HG03103 (cell line): ENCODE results near the gene STRA6.

Experiments
- ATAC-seq: cut with Tn5 transposase; IDR thresholded peaks from one replicate; pipeline ENCODE4 v1.9.1; 2021; ENCODE audit warnings: low read depth; ENCODE audit not compliant: unreplicated experiment

STRA6 gene

DNA sequence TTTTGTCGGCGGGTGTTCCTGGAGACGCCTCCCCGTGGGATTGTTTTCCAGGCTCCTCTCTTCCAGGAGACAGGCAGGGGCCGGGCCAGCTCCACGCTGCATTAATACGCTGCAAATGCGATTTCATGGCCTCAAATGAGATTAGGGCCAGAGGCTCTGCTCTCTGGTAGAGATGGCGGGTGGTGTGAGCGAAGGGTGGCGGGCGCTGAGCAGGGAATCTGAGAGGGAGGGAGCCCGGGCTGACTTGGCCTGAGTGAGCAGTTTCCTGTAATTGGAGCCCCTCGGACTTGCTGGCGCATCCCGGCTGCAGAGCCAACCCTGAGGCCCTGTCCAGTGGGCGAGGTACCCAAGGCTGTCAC lies 26.1 kb upstream of the STRA6 start:
- no peak for ATAC-seq

DNA sequence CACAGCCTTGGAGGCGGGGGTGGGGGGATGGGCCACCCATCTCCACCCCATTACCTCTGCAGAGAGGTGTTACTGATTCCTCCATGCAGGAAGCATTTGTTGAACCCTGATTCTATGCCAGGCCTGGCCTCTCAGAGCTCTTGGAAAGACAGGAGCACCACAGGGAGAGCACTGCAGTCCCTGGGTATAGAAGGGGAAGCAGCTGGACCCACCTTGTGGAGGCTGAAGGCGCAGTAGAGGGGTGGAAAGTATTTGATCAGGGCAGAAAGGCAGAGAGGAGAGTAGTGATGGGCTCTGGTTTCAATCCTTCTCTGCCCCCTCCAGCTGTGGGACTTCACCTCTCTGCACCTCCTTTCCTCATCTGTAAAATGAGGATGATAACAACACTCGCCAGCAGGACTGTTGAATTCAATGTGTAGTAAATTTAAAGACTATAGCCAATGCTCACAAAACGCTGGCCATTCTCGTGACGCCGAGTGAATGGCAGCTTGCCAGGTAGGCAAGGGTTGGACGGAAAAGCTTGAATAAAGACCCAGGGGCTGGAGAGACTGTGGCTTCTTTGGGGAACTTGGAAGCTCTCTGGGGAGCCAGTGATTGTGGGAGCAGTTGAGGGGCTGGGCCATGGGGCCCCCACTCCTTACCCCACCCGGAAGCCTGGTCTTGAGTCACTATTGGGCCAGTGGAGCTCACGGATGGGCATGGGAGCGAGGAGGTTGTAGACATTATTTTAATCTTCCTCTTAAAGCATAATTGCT lies 25.6 kb upstream of the STRA6 start:
- ATAC-seq: no peak

DNA sequence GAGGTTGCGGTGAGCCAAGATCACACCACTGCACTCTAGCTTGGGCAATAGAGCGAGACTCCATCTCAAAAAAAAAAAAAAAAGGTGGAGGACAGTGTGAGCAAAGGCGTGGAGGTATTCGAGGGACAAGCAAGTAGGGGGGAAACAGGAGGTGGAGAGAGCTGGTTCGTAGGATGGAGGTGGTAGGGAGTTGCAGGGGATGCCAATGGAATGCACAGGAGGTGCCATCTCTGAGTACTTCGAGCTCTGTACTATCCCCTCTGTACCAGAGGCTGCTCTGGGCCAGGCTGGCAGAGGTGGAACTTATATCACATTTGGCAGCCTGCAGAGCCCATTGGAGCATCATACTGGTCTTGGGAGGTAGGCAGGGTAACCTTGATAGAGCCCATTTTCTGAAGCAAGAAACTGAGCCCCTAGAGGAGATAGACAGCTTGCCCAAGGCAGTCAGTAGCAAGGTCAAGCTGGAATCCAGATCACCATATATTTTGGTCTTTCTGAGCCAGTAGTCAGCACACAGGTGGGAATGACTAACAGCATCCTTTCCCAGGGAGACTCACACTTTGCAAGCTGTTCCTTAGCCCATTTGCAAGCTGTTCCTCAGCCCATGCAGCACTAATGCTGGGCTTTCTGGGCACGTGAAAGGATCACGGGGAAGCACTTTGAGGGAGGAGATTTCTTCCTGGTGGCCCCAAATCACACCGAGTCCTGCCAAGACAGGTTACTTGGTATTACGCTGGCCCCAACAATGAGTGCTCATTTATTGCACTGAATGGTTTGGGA lies 24.4 kb upstream of the STRA6 start:
- no peak for ATAC-seq

DNA sequence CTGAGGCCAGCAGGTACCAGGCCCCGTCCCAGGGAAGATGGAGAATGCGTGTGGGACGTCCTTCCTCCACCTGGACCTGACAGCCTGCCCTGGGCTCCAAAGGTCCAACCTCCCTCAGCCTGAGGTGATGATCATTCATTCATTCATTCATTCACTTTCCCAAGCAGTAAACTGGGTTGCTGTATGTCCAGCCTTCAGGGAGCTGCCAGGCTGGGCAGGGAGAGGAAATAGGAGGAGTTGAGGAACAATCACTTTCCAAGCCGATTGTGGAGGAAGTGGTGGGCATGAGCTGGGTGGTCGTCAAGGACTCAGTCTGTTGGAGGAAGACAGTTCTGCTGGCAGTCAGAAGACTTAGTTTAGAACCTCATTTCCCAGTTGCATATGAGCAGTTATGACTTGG lies 23.3 kb upstream of the STRA6 start:
- no peak for ATAC-seq

DNA sequence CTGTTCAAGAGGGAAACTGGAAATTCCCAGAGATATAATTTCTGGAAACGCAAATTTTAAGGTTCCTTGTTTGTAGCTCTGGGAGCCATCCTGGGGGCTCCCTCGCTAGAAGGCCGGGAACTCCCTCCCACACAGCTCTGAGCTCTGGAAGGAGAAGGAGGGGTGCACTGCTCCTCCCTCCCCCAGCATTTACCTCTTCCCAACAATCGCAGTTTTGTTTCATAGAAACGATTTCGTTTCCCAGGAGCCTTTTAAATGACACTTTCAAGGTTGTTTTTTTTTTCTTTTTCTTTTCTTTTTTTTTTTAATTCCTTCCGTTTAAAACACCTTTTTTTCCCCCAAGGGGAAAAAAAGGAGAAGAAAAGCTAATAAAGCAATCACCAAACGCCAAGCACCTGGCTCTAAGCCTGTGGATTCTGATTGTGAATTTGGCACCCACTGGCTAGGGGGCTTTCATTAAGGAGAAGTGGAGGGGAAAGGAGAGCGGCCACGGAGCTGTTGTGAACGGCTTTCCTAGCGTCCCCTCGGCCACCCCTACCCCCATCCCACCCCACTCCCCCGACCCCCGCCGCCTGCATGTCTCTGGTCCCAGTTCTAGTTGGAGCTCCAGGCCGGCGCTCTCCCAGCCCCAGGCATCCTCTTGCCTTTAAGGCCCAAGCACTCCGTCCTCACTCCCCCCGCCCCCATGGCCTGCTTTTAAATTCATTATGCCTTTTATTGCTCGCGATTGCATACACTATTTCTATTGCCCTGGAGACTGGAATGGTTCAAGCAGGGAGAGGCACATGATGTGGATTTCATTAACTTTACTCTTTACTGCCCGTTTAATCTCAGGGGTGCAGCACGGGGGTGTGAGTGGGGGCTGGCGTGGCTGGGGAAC lies 19.9 kb upstream of the STRA6 start:
- ATAC-seq: no peak

DNA sequence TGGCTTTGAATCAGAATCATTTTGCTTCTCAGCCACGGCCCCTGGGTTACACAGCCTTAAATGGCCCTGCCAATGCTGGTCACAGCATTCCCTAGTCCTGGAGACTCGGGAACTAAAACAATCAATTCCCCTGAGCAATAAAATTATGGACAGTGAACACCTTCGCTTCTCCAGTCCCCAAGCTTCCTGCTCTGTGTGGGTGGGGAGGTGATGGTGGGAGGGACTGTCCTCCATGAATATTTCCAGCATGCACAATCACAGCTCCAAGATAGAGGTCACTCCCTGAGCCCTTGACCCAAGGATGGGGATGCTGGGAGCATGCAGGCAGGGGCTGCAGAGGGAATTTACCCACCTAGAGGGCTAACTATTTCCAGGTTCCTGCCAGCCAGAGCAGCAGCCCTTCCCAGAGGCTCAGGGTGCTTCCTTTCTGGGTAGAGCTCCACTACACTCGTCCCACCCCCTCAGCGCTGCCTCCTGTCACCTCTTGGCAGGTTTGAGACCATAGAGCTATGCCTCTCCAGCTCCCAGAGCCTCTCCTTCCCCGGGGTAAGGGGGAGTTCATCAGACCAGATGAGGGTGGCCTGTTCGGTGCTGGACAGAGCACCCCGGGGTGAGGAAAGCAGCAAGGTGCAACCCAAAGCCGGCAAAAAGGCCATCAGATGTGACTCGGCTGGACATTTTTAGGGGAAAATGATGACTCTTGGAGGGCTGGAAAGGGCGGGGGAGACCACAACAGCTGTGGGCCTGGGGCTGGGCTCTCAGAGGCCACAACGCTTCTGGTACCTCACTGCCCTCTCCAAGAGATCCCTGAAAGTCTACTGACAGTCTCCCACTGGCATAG lies 19.0 kb upstream of the STRA6 start:
- no peak for ATAC-seq

DNA sequence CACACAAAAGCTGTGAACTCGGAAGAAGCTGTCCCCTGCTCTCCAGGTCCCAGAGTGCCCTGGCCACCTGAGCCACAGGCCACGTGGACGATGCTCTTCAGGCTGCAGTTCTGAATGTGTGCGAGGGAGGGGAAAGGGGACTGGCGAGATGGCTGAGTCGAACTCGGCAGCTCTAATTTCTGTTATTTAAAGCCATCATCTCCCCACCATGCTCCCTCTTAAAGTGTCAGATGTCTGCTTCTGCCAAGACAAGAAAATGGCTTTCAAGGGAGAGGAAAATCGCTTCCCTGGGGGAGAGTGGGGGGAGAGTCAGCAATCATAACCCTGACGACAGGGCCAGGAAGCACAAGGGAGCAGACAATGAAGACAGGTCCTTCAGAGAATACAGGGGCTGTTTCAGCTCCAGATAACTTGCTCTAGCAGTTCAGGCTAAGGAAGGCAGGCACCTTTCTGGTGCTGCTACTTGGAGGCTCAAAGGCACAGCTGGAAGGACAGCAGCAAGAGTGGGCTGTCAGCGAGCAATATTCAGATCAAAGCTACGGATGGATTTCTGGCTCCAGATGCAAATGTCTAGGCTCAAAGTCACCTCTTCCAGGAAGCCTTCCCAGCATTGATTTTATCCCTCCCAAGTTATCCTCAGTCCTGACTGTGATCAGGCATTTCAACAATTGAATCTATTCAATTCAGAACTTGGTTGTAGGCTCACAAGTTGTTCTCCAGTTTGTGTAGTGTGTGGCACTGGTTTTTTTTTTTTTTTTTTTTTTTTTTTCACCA lies 18.1 kb upstream of the STRA6 start:
- no peak for ATAC-seq

DNA sequence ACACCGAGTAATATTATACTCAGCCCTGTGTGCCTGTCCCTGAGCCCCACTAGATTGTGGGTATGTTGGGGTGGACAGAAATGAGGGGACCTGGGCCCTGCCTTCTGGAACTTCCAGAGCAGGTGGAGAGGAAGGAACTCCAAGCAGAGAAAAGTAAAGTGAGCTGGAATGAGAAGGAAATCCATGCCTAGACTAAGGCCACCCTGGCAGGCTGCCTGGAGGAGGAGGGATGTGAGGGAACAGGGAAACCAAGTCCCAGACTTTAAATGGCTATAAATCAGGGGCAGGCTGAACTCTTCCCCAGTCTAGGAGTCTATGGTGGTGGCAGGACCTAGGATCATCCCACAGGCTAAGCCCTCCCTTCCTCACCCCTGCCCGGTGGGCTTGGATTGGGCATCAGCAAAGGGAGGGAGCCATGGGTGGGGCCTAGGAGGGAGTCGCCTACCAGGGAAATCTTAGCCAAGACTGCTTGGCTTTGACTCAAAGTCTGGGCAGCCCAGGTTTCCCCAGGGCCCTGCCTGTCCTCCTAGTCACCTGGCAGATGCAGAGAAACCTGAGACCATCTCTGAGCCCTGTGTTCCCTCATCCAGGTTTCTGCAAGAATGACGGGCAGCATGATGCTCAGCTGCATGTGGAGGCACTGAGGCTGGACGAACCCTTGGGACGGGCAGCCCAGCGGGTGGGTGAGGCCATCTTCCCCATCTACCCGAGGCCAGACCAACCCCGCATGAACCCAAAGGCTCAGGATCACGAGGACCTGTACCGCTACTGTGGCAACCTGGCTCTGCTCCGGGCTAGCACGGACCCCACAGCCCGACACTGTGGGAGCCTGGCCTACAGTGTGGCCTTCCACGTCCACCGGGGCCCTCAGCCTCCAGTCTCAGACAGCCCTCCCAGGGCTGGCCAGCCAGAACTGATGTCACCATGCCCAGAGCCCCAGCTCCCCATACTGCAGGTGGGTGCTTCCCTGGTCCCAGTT lies 15.6 kb upstream of the STRA6 start:
- ATAC-seq: no peak

DNA sequence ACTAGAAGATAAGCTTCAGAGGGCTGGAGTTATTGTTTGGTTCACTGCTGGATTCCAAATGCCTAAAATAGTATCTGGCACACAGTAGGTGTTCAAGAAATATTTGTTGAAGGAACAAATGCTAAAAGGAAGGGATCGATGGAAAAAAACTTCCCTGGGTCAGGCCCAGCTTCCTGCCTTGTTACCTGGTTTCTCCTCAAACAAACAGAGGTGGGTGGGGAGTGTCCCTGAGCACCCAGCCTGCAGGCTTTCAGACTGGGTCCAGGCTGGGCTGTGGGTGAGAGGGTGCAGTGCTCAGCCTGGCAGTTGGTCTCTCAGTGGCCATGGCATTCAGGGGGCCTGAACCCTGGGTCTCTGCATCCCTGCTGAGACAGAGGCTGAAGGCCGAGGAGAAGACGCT lies 14.4 kb upstream of the STRA6 start:
- ATAC-seq: no peak

DNA sequence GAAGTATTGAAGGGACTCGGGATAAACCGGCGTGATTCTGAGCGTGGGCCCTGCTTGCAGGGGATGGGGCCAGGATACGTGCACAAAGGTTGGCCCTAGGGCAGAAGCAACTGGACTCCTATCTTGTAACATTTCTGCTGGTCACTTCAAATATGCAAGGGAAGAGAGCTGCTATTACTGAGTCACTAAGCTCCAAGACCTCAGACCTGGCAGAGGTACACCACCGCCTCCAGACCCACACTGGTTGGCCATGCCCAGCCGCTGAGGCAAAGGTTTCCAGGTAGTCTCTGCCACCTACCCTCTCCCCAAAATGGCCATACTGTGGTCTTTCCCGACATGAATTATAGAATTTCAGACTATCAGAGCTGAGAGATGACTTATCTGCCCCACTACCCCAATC lies 13.4 kb upstream of the STRA6 start:
- ATAC-seq: no peak

DNA sequence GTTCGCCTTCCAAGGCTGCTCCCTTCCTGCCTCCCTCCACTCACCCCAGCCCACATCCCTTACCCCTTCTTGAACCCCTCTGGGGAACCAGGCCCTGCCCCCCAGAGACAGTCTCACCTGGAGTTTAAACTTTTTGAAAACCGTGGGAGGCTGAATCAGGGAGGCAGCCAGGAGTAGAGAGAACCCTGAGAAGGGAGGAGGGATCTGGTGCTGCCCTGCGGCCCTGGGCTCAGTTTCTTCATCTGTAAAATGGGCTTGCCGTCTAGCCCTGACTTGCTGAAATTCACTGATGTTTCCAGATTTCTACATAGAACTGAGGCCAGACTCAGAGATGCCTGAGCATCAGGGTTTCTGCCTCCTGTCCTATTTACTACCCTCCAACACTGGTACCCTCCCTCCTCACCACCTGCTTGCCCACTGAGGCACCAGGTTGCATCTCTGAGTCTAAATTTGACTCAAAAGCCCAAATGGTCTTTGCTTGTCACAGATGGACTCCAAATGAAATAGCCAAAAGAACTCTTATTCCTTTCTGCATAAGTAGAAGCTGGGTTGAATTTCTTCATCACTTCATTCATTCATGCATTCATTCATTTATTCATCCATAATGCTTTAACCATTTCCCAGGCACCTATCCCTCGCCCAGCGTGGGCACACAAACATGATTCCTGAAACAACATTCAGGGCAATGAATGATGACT lies 11.9 kb upstream of the STRA6 start:
- no peak for ATAC-seq

DNA sequence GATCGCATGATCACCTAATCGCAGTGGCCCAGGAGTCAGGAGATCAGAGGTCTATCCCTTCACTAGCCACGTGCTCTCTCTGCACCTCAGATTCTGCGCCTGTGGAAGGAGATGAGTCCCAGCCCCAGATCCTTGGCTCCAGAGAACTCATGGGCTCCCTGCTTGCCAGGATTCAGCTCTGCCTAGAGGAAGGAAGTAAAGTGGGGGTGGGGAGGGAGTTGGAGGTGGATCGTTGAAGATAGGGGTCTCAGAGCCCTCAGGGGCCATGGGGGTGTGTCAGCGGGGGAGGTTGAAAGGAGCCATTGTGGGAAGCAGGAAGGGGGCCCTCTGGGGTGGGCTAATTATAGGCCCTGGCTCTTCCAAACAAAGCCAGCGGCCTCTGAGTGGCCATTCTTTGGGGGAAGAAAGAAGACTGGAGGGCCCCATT lies 11.3 kb upstream of the STRA6 start:
- ATAC-seq: no peak

DNA sequence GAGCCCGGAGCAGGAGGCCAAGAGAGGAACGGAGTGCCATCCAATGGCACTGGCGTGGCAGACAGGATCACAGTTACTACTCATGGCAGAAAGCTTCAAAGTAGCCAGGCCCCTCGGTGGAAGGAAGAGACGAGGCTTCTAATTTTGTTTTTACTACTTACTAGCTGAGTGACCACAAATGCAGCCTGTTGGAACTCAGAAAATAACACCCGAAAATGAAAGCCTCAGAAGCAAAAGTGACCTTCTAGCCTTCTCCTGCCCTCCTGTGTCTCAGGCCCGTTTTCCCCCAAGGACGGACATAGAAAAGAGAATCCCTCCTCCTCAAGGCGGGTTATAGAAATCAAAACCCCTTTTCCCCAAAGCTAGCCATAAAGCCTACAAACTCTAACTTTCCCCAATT lies 9.9 kb upstream of the STRA6 start:
- ATAC-seq: no peak

DNA sequence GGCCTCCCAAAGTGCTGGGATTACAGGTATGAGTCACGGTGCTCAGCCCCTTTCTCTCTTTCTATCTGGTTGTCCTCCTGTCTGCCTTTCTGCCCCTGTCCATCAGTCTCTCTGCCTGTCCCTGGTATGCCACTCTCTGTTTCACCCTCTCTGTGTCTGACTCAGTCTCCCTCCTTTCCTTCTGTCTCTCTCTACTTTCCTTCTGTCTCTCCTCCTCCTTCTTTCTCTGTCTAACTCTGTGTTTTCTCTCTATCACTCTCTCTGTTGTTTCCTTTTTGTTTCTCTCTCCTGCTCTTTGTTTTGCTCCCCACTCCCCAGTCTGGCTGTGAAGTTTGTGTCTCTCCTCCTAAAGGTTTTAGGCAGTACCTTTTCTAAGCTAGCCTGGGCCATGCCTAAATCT lies 9.1 kb upstream of the STRA6 start:
- no peak for ATAC-seq

DNA sequence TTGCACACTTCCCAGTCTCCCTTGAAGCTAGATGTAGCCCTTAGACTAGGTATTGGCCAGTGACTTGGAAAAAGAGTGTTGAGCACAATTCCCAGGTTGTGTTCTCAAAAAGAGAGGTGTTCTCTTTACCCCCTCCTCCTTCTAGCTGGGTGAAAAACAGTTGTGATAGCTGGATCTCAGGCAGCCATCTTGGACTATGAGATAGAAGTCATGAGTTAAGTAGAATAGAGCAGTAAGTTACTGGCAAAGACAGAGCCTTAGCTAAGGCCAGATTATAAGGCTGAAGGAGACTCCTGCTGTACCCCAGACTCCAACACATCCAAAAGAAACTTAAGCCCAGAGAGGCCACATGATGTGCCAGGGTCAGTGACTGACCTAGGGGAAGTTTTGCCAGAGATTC lies 8.1 kb upstream of the STRA6 start:
- ATAC-seq: no peak

DNA sequence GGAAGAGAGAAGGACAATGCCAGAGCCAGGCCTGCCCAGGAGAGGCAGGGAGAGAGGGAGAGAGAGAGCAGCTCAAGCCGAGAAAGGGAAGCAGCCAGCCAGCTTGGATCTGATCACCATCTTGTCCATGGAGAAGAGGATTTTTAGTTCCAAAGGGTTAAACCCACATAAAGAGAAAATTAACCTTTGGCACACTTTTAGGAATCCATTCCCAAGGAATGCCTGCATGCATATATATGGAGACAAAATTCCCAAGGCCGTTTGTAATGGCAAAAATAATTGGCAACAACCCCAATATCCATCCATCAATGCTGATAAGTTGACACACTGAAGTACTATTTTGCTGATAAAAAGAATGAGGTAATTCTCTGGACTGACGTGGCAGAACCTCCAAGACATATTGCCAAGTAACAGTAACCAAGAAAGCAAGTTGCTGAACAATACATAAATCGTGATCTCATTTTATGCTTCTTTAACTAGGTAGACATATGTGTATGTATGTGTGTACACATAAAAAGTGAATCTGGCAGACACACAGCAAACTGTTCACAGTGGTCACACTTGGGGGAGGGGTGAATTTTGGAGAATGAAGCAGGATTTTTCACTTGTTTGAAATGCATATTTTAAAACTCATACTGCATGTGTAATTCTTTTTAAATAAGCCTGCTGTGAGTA lies 7.5 kb upstream of the STRA6 start:
- no peak for ATAC-seq

DNA sequence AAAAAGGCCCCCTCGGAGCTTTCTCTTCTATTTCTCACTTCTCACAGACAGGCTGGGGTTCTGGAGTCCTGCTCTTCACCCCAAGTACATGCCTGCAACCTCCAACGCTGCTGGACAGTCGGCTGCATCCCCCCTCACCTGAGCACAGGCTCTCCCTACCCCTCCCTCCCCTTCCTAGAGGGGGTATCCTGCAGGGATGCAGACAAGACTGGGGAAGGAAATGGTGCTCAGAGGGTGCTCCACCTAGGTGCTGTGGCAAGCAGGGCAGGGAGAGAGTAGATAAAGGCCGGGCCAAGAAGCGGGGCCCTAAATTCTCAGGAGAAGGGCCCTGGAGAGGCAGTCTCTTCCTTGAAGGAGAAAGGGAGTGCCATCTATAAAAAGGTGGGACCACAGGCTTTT lies 7.0 kb upstream of the STRA6 start:
- ATAC-seq: no peak
